ENCODE data around the gene FOXJ2. TPM values are rescaled to one million over a fixed set of nuclear protein-coding genes. Genes with fewer than 3 reads are reported as not detected.

FOXJ2 gene
- total and polyA plus RNA-seq, 10 of the 15 experiments (the other 5 are each of a cell fraction or from before 2014, with no cell fraction given), result 1.4 to 9.3 (median 4.8) TPM

GRCh38 chr12:8026291-8026900, 6.1 kb upstream of the FOXJ2 start:
- no TSS peak for BruUV-seq (replicated peaks)
- in situ Hi-C loops (cut with MboI), result no loop called here
- no peak for TF ChIP-seq RELA (IDR thresholded peaks at IDR 0.05; ENCODE audit: borderline replicate concordance, partially characterized antibody)
- TF ChIP-seq MXI1 (IDR thresholded peaks at IDR 0.05; ENCODE audit: low read depth, low read length), result peak; percentile 18; the same call in 1 of the 2 replicates
- peak; percentile 95 for TF ChIP-seq NFYB (IDR thresholded peaks at IDR 0.05; ENCODE audit: insufficient read depth, low read depth, low read length)
- TF ChIP-seq CREM (IDR thresholded peaks at IDR 0.05; ENCODE audit: low read depth), result peak; percentile 90
- peak; percentile 99 for TF ChIP-seq PKNOX1 (IDR thresholded peaks at IDR 0.05)
- no peak for TF ChIP-seq HDGF (IDR thresholded peaks at IDR 0.05)
- no peak for TF ChIP-seq CEBPB (IDR thresholded peaks at IDR 0.05; ENCODE audit: borderline replicate concordance in 1 of 2, low read depth in 2 of 2, low read length in 2 of 2)
- peak; percentile 60; the same call in 1 of the 2 replicates for TF ChIP-seq MTA3 (IDR thresholded peaks at IDR 0.05; ENCODE audit: borderline replicate concordance, low read length)
- peak; percentile 75 for TF ChIP-seq CEBPZ (IDR thresholded peaks at IDR 0.05; ENCODE audit: low read depth, low read length)
- TF ChIP-seq SMAD1 (IDR thresholded peaks at IDR 0.05; ENCODE audit: low read depth, partially characterized antibody), result peak; percentile 68
- no peak for TF ChIP-seq NR2C2 (IDR thresholded peaks at IDR 0.05; ENCODE audit: borderline replicate concordance, control insufficient read depth, insufficient read length, low read depth)
- peak; percentile 95 for TF ChIP-seq SP1 (IDR thresholded peaks at IDR 0.05; ENCODE audit: low read depth, low read length)
- TF ChIP-seq DPF2 (IDR thresholded peaks at IDR 0.05), result peak; percentile 75; the same call in 1 of the 2 replicates
- no peak for TF ChIP-seq CTCF (IDR thresholded peaks at IDR 0.05 in 2 of 3, conservative IDR thresholded peaks at IDR 0.05 in 1 of 3; ENCODE audit: control insufficient read depth in 2 of 3, extremely low read depth in 1 of 3, insufficient read depth in 1 of 3, low read depth in 3 of 3, low read length in 3 of 3)
- peak; percentile 71; the same call in 1 of the 2 replicates for TF ChIP-seq POLR2AphosphoS2 (IDR thresholded peaks at IDR 0.05; ENCODE audit: low read depth, low read length)
- TF ChIP-seq ZNF207 (IDR thresholded peaks at IDR 0.05; ENCODE audit: borderline replicate concordance), result peak; percentile 85; the same call in 1 of the 2 replicates
- peak; percentile 57 for TF ChIP-seq TAF1 (IDR thresholded peaks at IDR 0.05; ENCODE audit: borderline replicate concordance, low read depth, low read length)
- peak; percentile 77 for TF ChIP-seq SMAD5 (IDR thresholded peaks at IDR 0.05; ENCODE audit: low read depth)

More at GRCh38 chr12:8026291-8026900, 6.1 kb upstream of the FOXJ2 start:
- FAIRE-seq, result peak; percentile 100
- intact Hi-C loops (cut with micrococcal nuclease; ENCODE audit: unreplicated experiment), result no loop called here
- WGBS (ENCODE audit: insufficient coverage, insufficient replicate concordance, low lambda C conversion rate, missing lambda C conversion rate), result 1% methylated on average over 27 of the region's 27 CpGs
- ATAC-seq, result peak; percentile 99
- Histone ChIP-seq H3K27me3 (replicated peaks in 1 of 2; ENCODE audit: control insufficient read depth in 2 of 2, insufficient read depth in 2 of 2, low read length in 1 of 2) (no peaks in the 10 kb centered on the region), H3K36me3 (ENCODE audit: control insufficient read depth in 2 of 2, insufficient read depth in 2 of 2, low read length in 1 of 2) (no peaks in the 10 kb centered on the region), H3K4me3 (peak overlapping the region; percentile 83), H3K9me3 (replicated peaks; ENCODE audit: control insufficient read depth, insufficient read depth, low read length) (no peaks in the 10 kb centered on the region), H3K4me2 (ENCODE audit: control insufficient read depth, insufficient read depth) (peak overlapping the region; percentile 88), H2AFZ (ENCODE audit: control insufficient read depth, low read depth, low read length) (peak overlapping the region; percentile 99), H3K27ac (ENCODE audit: control insufficient read depth, insufficient read depth) (peak overlapping the region; percentile 97), H3K79me2 (ENCODE audit: control insufficient read depth, insufficient read depth, low read length) (no peaks in the 10 kb centered on the region), H3K9ac (ENCODE audit: control insufficient read depth, insufficient read depth, low read length) (peak overlapping the region; percentile 91), H4K20me1 (ENCODE audit: control insufficient read depth, insufficient read depth) (no peaks in the 10 kb centered on the region), H3K4me1 (ENCODE audit: control insufficient read depth, insufficient read depth, low read length) (no peaks in the 10 kb centered on the region)
- POLR2A ChIA-PET, result interaction anchor here (1.2 kb wide), 1 partner anchor 62 kb away, joined by 3 read pairs; no protein-coding TSS in a partner anchor
- SMC1A ChIA-PET (ENCODE audit: uncharacterized antibody, unreplicated experiment), result interaction anchor here (1.2 to 2.1 kb wide), 2 partner anchors 15 to 52 kb away, joined by 3 to 5 read pairs; no protein-coding TSS in a partner anchor
- RAD21 ChIA-PET (ENCODE audit: unreplicated experiment), result interaction anchor here (1.0 to 1.7 kb wide), 2 partner anchors 62 to 93 kb away, joined by 4 read pairs; no protein-coding TSS in a partner anchor
- CTCF ChIA-PET, result interaction anchor here (1.8 to 2.5 kb wide), 2 partner anchors 15 to 93 kb away, joined by 4 to 7 read pairs; no protein-coding TSS in a partner anchor
- DNase-seq (ENCODE audit: low read depth, low spot score), result peak; percentile 98
